GM21717 (cell line): ENCODE measurements around the gene SLC36A3.
A peak's percentile ranks its signal among the peaks of the same experiment; 100 is the strongest.
"Not testable (repeated sequence)": the region's sequence is repeated elsewhere in the genome, so short reads cannot be mapped to it uniquely, and the experiment has no call there.

Experiments
- ATAC-seq: cut with Tn5 transposase; IDR thresholded peaks from one replicate; pipeline ENCODE4 v1.9.1; 2021; ENCODE audit warnings: mild to moderate bottlenecking, moderate library complexity; ENCODE audit not compliant: unreplicated experiment

SLC36A3 gene

GRCh38 chr5:151303666-151304065 lies at the start of gene SLC36A3:
Gene SLC36A3, minus strand, starts transcription at chr5:151303766. Its CDS starts 412 bp downstream, at chr5:151303354.
- ATAC-seq = no peak

- no peak for ATAC-seq
Observed at GRCh38 chr5:151351671-151352070, 48.1 kb upstream of the SLC36A3 start.

- ATAC-seq = no peak
Observed at GRCh38 chr5:151348789-151349188, 45.2 kb upstream of the SLC36A3 start.

GRCh38 chr5:151347369-151347768 lies 43.8 kb upstream of the SLC36A3 start, which contains the start of gene SLC36A2:
Gene SLC36A2, minus strand, starts transcription at chr5:151347559. Its CDS starts 99 bp downstream, at chr5:151347460.
- ATAC-seq = no peak

GRCh38 chr5:151345808-151346478 lies 42.4 kb upstream of the SLC36A3 start:
- ATAC-seq = no peak

- ATAC-seq = no peak
Observed at GRCh38 chr5:151345187-151345807, 41.7 kb upstream of the SLC36A3 start.

- no peak for ATAC-seq
Observed at GRCh38 chr5:151344088-151344487, 40.5 kb upstream of the SLC36A3 start.

- ATAC-seq = no peak
Observed at GRCh38 chr5:151340004-151340403, 36.4 kb upstream of the SLC36A3 start.

- ATAC-seq = no peak
Observed at GRCh38 chr5:151338734-151339133, 35.2 kb upstream of the SLC36A3 start.

- no peak for ATAC-seq
Observed at GRCh38 chr5:151332857-151333256, 29.3 kb upstream of the SLC36A3 start.

- no peak for ATAC-seq
Observed at GRCh38 chr5:151328734-151329133, 25.2 kb upstream of the SLC36A3 start.

GRCh38 chr5:151327585-151327984 lies 24.0 kb upstream of the SLC36A3 start:
- ATAC-seq = no peak

- no peak for ATAC-seq
Observed at GRCh38 chr5:151326266-151326665, 22.7 kb upstream of the SLC36A3 start.

GRCh38 chr5:151320481-151320880 lies 16.9 kb upstream of the SLC36A3 start:
- ATAC-seq = no peak

- peak; percentile 50 for ATAC-seq
Observed at GRCh38 chr5:151318850-151319732, 15.5 kb upstream of the SLC36A3 start.

GRCh38 chr5:151317871-151318270 lies 14.3 kb upstream of the SLC36A3 start:
- ATAC-seq = no peak

GRCh38 chr5:151315998-151316597 lies 12.5 kb upstream of the SLC36A3 start:
- peak; percentile 81 for ATAC-seq

GRCh38 chr5:151313357-151313756 lies 9.8 kb upstream of the SLC36A3 start:
- ATAC-seq = no peak

GRCh38 chr5:151312756-151313324 lies 9.3 kb upstream of the SLC36A3 start:
- no peak for ATAC-seq

GRCh38 chr5:151310932-151311331 lies 7.4 kb upstream of the SLC36A3 start:
- no peak for ATAC-seq

GRCh38 chr5:151309821-151310220 lies 6.3 kb upstream of the SLC36A3 start:
- not testable (repeated sequence) for ATAC-seq
